HG02678 (cell line): ENCODE measurements around the gene VPS51.

Source experiments
- ATAC-seq: cut with Tn5 transposase; IDR thresholded peaks from one replicate; pipeline ENCODE4 v1.9.1; 2021; ENCODE audit warnings: mild to moderate bottlenecking, moderate library complexity; ENCODE audit not compliant: unreplicated experiment

Gene VPS51

DNA sequence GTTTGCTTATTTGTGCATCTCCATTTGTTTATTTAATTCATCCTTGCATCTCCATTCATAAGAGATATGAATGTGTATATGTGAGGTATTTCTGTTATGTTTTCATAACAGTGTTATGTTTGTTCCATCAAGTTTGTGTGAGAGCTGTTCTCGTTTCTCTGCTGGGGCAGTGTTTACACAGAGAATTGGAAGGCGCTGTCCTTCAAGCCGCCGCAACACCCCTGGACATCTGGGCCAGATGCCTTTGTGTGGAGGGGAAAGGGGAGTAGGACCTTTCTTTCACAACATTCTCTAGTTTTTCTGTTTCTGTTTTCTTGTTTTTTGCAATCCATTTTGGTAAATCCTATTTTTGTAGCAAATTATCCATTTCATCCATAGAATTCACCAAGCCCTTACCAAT lies 8.6 kb downstream of the VPS51 start:
- no peak for ATAC-seq

DNA sequence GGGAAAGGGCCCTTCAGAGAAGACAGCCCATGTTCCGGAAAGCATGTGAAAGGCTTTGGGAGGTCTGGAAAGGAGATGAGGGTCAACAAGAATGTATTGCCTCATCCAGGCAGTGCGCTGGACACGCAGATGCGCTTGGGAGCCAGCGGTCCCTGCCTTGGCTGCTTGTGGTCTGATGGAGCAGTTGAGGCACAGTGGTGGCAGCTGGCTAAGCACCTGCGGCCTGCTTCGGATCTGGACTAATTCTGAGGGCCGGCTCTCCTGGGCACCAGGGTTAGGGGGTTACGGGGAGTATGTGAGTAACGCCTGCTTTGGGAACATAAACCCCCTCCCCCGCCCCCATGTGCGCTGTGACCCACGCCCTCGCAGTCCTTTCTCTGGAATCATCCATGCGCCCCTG lies 11.1 kb downstream of the VPS51 start:
- ATAC-seq, result no peak

DNA sequence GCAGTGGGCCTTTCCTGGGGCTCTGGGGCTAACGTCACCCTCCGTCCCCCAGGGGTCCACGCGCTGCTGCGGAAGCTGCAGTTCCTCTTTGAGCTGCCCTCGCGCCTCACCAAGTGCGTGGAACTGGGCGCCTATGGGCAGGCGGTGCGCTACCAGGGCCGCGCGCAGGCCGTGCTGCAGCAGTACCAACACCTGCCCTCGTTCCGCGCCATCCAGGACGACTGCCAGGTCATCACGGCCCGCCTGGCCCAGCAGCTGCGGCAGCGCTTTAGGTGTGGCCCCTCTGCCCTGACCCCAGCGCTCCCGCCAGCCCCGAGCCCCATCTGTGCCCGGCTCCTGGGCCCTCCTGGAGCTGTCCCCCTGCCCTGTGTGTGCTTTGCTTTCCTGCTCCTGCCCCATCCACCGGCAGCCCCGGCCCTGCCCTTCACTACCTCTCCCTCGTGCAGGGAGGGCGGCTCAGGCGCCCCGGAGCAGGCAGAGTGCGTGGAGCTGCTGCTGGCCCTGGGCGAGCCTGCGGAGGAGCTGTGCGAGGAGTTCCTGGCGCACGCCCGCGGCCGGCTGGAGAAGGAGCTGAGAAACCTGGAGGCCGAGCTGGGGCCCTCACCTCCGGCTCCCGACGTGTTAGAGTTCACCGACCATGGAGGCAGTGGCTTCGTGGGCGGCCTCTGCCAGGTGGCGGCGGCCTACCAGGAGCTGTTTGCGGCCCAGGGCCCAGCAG lies 11.9 kb downstream of the VPS51 start:
- no peak for ATAC-seq

DNA sequence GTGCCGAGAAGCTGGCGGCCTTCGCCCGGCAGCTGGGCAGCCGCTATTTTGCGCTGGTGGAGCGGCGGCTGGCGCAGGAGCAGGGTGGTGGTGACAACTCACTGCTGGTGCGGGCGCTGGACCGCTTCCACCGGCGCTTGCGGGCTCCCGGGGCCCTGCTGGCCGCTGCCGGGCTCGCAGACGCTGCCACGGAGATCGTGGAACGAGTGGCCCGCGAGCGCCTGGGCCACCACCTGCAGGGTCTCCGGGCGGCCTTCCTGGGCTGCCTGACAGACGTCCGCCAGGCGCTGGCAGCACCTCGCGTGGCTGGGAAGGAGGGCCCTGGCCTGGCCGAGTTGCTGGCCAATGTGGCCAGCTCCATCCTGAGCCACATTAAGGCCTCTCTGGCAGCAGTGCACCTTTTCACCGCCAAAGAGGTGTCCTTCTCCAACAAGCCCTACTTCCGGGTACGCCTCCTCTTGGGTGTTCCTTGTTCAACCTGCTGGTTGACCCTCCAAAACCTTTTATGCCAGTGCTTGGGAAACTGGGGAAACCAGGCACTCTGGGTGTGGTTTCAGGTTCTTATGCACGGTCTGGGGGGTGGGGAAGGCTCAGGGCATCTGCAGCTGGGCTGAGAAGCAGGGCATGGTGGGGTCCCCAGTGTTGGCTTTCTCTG lies 12.6 kb downstream of the VPS51 start:
- ATAC-seq, result no peak

DNA sequence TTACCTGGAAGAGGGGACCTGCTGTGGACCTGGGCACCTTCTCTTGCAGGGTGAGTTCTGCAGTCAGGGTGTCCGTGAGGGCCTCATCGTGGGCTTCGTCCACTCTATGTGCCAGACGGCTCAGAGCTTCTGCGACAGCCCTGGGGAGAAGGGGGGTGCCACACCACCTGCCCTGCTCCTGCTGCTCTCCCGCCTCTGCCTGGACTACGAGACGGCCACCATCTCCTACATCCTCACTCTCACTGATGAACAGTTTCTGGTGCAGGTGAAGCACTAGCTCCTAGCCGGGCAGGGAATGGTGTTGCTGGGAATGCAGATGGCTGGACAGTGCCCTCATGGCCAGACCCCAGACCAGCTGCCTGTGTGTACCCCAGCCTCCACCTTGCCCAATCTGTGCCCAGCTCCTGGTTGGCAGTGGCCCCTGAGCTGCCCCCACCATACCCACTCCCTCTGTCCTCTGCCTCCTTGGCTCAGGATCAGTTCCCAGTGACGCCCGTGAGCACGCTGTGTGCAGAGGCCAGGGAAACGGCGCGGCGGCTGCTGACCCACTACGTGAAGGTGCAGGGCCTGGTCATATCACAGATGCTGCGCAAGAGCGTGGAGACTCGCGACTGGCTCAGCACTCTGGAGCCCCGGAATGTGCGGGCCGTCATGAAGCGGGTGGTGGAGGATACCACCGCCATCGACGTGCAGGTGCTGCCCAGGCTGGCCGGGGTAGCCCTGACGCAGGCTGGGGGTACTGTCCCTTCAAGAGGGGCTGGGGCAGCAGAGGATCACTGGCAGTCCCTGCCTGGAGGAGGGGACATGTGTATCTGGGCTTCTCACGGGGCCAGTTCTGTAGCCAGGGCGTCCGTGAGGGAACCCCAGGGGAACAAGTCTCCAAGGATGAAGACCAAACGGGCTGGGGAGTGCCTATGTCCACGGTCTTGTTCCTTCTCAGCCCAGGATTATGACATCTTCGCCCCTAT lies 13.5 kb downstream of the VPS51 start:
- no peak for ATAC-seq

DNA sequence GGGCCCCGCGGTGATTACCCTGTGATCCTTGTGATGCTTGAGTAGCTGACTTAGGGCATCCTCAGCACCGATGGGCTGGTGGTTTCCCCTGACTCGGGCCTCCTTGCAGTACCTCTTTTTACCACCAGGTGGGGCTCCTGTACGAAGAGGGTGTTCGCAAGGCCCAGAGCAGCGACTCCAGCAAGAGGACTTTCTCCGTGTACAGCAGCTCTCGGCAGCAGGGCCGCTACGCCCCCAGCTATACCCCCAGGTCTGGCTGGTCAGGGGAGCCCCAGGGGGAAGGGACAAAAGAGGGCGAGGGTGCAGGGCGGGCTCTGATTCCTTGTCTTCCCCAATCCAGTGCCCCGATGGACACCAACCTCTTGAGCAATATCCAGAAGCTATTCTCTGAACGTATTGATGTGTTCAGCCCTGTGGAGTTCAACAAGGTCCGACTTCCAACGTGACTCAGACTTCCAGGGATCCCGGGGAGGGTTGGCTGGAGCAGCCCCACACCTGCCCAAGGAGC lies 14.4 kb downstream of the VPS51 start:
- no peak for ATAC-seq

DNA sequence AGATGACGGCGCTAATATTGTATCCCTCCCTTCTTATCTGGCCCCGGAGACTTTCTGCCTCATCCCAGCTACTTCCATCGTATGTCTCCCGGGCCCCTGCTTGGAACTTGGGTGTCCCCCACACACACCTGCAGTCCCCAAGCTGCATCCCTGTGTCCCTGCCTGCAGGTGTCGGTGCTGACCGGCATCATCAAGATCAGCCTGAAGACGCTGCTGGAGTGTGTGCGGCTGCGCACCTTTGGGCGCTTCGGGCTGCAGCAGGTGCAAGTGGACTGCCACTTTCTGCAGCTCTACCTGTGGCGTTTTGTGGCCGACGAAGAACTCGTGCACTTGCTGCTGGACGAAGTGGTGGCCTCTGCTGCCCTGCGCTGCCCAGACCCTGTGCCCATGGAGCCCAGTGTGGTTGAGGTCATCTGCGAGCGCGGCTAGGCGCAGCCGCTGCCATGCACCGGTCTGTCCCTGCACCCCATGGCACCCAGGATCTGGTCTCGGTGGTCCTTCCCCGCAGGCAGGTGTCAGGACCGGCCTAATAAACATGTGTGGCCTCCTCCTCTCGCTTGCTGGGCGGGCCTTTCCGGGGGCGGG lies 15.2 kb downstream of the VPS51 start:
- ATAC-seq, result no peak

DNA sequence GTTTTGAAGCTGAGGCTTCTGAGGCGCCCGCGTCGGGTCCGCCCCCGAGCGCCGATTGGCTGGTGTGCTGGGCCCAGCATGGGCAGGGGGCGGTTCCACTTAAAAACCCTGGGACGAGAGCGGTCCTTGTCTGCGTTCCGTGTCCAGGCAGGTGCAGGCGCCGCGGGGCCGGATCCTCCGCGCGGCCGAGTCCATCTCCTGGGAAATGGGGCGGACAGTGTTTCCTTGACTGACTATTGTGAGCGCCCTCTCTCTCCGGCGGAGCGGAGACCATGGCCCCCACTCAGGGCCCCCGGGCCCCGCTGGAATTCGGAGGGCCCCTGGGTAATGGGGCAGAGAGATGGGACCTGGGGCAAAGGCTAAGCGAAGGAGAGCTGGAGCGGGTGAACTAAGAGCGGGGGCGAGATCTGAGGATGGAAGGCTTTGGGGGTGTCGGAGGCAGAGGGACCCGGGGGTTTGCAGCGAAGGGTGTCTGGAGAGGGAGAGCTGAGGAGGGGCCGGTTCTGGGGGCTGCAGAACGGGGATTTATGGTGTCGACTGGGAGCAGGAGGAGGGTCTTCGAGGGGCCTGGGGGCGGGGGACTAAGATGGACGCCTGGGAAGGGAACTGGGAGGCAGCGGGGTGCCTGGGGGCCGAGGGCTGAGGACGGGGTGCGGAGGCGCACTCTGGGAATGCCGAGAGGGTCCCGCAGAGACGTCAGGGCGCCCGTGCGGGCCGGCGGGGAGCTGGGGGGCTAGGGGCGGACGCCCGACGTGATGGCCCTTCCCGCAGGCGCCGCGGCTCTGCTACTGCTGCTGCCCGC lies 15.9 kb downstream of the VPS51 start, which contains the start of gene TM7SF2:
TSS of gene TM7SF2 (plus strand) at position 129 of the 802 bp plus-strand sequence. CDS start at position 273, 144 bp downstream.
- ATAC-seq, result peak; percentile 77

DNA sequence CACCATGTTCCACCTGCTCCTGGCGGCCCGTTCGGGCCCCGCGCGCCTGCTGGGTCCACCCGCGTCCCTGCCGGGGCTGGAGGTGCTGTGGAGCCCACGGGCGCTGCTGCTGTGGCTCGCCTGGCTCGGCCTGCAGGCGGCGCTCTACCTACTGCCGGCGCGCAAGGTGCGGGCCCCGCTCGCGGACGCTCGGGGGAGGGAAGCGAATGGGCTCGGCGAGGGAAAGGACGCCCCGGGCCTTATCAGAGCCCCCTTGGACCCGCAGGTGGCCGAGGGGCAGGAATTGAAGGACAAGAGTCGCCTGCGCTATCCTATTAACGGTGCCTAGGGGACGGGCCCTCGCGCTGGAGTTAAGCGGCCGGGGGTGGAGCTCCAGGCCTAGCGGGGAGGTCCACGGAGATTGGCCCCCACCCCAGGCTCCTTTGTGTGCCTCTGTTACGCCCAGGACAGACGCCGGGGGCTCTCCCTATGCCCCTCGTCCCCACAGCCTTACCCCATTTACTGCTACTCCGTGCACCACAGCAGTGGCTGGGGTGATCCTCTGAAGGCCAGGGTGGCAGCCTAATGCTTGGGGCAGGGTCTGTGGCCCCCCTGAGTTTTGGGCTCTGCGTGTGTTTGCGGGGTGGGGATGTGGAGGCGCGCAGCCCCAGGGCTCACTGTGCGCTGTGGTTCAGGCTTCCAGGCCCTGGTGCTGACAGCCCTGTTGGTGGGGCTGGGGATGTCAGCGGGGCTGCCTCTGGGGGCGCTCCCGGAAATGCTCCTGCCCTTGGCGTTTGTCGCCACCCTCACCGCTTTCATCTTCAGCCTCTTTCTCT lies 16.7 kb downstream of the VPS51 start:
- no peak for ATAC-seq

DNA sequence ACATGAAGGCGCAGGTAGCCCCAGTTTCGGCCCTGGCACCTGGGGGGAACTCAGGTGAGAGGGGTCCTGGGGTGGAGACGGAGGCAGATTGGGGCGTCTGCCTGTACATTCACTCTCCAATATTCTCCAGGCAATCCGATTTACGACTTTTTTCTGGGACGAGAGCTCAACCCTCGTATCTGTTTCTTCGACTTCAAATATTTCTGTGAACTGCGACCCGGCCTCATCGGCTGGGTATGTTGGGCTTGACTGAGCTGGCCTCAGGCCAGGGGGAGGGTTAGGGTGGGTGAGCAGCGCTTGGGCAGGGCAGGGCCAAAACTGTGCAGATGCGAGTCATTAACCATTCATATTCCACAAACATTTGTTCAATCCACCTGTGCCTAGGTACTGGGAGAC lies 17.3 kb downstream of the VPS51 start:
- ATAC-seq, result no peak

DNA sequence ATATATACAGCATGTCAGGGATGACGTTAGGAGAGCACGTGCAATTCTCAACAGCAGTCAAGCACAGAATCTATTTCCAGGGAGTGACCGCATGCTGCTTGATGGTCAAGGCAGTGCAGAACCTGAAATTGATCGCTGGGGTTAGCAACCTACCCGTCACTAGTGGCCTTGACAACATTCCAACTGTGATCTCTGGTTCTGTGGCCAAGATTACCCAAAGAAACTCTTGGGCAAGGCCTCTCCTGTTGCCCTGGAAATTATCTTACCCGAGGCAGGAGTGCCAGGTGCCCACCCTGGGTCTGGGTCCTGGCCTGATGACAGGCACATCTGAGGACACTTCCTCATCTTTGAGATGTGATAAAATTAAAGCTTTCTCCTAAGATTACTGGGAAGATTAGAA lies 17.8 kb downstream of the VPS51 start:
- no peak for ATAC-seq

DNA sequence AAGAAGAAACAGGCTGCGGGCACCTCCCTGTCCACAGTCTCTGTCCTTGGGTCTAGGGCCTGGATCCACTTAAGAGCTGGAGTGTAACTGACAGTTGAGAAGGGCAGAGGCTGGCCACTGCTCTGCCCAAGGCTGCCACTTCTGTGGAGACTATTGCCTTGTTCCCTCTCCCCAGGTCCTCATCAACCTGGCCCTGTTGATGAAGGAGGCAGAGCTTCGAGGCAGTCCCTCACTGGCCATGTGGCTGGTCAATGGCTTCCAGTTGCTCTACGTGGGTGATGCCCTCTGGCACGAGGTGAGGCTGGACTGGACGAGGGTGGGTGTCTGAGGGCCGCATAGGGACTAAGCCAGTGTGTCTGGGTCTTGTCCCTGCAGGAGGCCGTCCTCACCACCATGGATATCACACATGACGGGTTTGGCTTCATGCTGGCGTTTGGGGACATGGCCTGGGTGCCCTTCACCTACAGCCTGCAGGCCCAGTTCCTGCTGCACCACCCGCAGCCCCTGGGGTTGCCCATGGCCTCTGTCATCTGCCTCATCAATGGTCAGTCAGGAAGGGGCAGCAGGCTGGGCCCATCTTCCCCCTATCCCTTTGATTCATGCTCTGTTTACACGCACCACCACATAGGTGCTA lies 18.6 kb downstream of the VPS51 start:
- ATAC-seq, result no peak

DNA sequence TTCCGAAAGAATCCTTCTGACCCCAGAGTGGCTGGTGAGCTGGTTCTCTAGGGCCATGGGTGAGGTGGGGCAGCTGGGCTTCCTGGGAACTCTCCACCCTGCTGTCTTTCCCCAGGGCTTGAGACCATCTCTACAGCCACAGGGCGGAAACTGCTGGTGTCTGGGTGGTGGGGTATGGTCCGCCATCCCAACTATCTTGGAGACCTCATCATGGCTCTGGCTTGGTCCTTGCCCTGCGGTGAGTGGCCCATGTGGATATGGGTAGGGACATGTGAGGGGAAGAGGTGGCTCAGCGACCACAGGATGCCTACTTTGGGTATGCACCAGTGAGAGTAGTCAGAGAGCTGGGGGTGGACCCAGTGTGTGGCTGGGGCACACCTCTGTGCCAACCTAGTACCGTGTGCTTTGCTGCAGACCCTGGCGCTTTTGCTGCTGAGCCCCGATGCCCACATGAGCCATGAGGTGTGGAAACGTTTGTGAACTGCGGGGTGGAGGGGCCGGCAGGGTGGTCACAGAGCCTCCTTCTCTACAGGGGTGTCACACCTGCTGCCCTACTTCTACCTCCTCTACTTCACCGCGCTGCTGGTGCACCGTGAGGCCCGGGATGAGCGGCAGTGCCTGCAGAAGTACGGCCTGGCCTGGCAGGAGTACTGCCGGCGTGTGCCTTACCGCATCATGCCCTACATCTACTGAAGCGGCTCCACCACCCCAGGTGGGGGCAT lies 19.5 kb downstream of the VPS51 start:
- ATAC-seq, result no peak

DNA sequence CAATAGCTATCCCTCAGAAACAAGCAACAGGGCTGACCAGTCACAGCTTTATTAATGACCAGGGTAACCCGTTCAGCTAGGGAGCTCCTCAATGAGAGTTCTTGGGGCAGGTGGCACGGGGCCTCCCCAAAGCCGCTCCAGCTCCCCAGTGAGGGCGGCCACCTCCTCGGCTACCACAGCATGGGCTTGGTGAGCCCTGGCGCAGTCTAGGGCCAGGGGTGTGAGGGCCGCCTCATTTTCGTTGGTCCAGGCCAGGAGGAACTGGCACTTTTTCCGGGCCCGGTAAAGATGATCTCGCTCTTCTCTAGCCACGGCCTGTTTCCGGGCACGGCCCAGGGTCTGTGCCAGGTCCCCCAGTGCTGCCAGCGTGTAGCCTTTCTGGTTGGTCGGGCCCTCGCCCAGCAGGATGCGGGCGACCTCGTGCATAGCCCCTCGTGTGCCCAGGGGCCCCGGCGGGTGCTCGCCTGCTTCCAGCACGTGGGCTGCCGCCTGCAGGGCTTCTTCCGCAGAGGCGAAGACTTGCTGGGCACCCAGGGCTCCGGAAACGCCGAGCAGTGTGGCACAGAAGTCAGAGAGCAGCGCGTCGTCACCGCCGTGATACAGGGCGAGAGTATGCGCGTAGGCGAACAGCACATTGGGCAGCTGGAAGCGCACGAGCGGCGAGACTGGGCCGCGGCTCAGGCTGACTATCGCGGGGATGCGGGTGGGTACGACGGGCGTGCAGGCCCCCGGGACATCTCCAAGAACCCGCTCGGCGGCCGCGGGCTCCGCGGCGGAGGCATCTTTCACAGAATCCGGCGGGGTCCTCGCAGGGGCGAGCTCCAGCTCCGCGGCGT lies 20.6 kb downstream of the VPS51 start:
- ATAC-seq, result no peak

DNA sequence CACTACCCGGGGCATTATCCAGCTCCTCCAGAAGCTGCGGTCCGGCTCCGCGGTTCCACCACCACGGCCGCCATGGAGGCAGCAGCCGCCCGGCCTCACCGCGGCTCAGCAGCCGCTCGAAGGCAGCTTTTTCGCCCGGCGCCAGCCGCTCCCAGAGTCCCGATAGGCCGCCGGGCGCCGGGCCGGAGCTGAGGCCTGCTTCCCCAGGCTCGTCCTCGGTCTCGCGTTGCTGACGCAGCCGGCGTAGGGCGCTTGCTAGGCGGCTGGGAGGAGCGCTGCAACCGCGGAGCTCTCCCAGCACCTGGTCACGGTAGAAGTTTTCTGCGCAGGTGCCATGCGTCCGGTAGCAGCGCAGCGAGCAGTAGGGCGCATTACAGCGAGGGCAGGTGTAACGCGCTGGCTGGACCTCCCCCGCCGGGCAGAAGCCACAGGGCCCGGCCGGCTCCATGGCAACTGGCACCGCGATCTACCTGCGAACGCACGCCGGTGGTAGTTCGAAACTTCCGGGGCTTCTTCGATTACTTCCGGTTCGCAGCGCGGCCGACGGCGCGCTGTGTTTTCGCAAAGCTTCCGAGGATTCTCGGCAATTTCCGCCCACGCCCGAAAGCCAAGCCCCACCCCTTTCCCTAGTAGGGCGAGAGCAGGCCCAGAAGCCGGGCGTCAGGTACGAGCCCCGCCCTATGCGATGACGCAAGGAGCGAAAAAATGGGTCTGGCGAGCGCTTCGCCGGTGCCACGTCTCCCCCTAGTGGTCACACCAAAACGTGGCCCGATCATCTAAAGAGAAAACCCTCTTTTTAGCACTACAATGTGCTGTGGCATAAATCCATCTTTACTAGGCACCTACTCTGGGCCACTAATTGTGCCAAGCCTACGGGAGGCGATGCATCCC lies 21.4 kb downstream of the VPS51 start, which contains the start of gene ZNHIT2:
TSS of gene ZNHIT2 (minus strand) at position 496 of the 891 bp plus-strand sequence. CDS start at position 448, 48 bp downstream.
- peak; percentile 64 for ATAC-seq
